OCI-LY1 (cell line): ENCODE results near the gene SNRK.

Experiments
- H2AFZ ChIP-seq: fragments of 200-600 bp; sonication (generic), shearing (Covaris generic); 2 replicates; pipeline ENCODE4 v1.6.0; 2014; ENCODE audit warnings: antibody characterized with exemption, mild to moderate bottlenecking, low read length
- H3F3A ChIP-seq: fragments of 200-600 bp; sonication (generic), shearing (Covaris generic); 2 replicates; pipeline ENCODE4 v1.6.0; 2014; ENCODE audit warnings: mild to moderate bottlenecking, antibody characterized with exemption, low read length, moderate library complexity; ENCODE audit not compliant: insufficient read depth
- H3K27ac ChIP-seq: fragments of 200-600 bp; sonication (generic); 2 replicates; pipeline ENCODE4 v1.5.1; 2014; ENCODE audit warnings: low read length, mixed run types, mild to moderate bottlenecking, low read depth; ENCODE audit not compliant: poor library complexity, severe bottlenecking
- H3K27me3 ChIP-seq: fragments of 200-600 bp; sonication (generic); 2 replicates; pipeline ENCODE4 v1.6.0; 2014; ENCODE audit warnings: antibody characterized with exemption, mild to moderate bottlenecking, low read length, moderate library complexity; ENCODE audit not compliant: insufficient read depth
- H3K36me3 ChIP-seq: fragments of 200-600 bp; sonication (generic); 2 replicates; pipeline ENCODE4 v1.6.1; 2014; ENCODE audit warnings: mild to moderate bottlenecking, antibody characterized with exemption, low read length, moderate library complexity, mixed read lengths; ENCODE audit not compliant: insufficient read depth
- H3K4me1 ChIP-seq: fragments of 200-600 bp; sonication (generic); 2 replicates; pipeline ENCODE4 v1.5.1; 2014; ENCODE audit warnings: mild to moderate bottlenecking, low read length, moderate library complexity; ENCODE audit not compliant: insufficient read depth, severe bottlenecking
- H3K4me2 ChIP-seq: fragments of 200-600 bp; sonication (generic), shearing (Covaris generic); 2 replicates; pipeline ENCODE4 v1.6.1; 2014; ENCODE audit warnings: low read length
- H3K4me3 ChIP-seq: fragments of 200-600 bp; sonication (generic); 2 replicates; pipeline ENCODE4 v1.5.1; 2014; ENCODE audit warnings: low read length, low read depth, mild to moderate bottlenecking, mixed read lengths; ENCODE audit not compliant: poor library complexity, severe bottlenecking
- H3K79me2 ChIP-seq: fragments of 200-600 bp; shearing (Covaris generic); 2 replicates; pipeline ENCODE4 v1.6.1; 2016; ENCODE audit warnings: mixed run types, low read length, mixed read lengths; ENCODE audit not compliant: insufficient read depth
- H3K9ac ChIP-seq: fragments of 200-600 bp; sonication (generic), shearing (Covaris generic); 2 replicates; pipeline ENCODE4 v1.6.1; 2014; ENCODE audit warnings: mild to moderate bottlenecking, low read length, mixed read lengths
- H3K9me2 ChIP-seq: fragments of 200-600 bp; sonication (generic), shearing (Covaris generic); 2 replicates; pipeline ENCODE4 v1.6.1; 2014; ENCODE audit warnings: low read depth, mild to moderate bottlenecking, low read length, mixed read lengths
- H3K9me3 ChIP-seq: fragments of 200-600 bp; shearing (Covaris generic); 2 replicates; pipeline ENCODE4 v1.6.1; 2014; ENCODE audit warnings: low read length, mixed read lengths
- H4K20me1 ChIP-seq: fragments of 200-600 bp; sonication (generic), shearing (Covaris generic); 2 replicates; pipeline ENCODE4 v1.6.0; 2016; ENCODE audit warnings: mild to moderate bottlenecking, low read length; ENCODE audit not compliant: insufficient read depth
- CTCF ChIP-seq: fragments of 200-600 bp; sonication (generic), shearing (Covaris generic); IDR thresholded peaks from 2 replicates; pipeline ENCODE4 v1.5.1; 2017; ENCODE audit warnings: mild to moderate bottlenecking, antibody characterized with exemption, low read length, moderate library complexity, mixed read lengths
- EZH2 ChIP-seq: fragments of 200-600 bp; sonication (generic), shearing (Covaris generic); IDR thresholded peaks from 2 replicates; pipeline ENCODE4 v1.8.0; 2017; ENCODE audit warnings: borderline replicate concordance, mixed run types, mild to moderate bottlenecking, antibody characterized with exemption, low read length, moderate library complexity, mixed read lengths

SNRK gene

DNA sequence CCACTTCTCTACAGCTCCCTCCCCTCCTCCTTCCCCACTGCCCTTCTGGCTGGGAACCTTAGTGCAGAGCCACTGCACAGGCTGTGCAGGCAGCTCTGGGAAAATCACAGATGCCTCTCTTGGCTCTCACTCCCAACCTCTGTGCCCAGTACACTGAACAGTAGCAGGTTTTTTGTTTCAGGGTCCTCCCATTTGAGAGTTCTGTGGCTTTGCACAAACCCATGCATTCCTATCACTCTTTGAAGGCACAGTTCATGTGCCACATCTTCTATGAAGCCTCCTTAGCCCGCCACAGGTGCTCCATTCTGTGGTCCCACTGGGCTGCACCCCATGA, 103.9 kb downstream of the SNRK start:
- no peaks in the 10 kb centered on the region for H4K20me1 ChIP-seq
- no peak overlapping the region for H2AFZ ChIP-seq
- H3K4me2 ChIP-seq = no peak overlapping the region
- H3K4me3 ChIP-seq = no peak overlapping the region
- no peak for TF ChIP-seq CTCF
- no peak for TF ChIP-seq EZH2
- peaks cover 8% of the 10 kb centered on the region for H3K4me1 ChIP-seq
- no peaks in the 10 kb centered on the region for H3K36me3 ChIP-seq
- no peaks in the 10 kb centered on the region for H3K27me3 ChIP-seq
- H3K27ac ChIP-seq = no peak overlapping the region
- H3K9me3 ChIP-seq = no peaks in the 10 kb centered on the region
- no peaks in the 10 kb centered on the region for H3K9me2 ChIP-seq
- no peaks in the 10 kb centered on the region for H3K79me2 ChIP-seq
- no peaks in the 10 kb centered on the region for H3F3A ChIP-seq
- no peak overlapping the region for H3K9ac ChIP-seq

DNA sequence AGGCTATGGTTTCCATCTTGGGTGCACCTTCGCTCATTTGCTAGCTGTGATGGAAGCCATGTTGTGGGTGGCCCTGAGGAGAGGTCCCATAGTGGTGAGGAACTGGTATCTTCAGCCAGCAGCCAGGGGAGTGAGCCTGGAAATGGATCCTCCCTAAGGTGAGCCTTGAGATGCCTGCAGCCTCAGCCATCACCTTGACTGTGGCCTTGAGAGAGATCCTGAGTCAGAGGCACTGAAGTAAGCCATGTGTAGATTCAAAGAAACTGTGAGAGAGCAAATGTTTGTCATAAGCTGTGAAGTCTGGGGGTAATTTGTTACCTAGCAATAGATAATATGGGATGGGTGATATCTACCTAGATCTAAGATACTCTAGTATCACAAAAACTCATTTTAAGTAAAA, 105.3 kb downstream of the SNRK start:
- Histone ChIP-seq H3F3A (no peaks in the 10 kb centered on the region), H3K4me2 (no peak overlapping the region), H3K4me3 (no peak overlapping the region), H3K27ac (no peak overlapping the region), H3K9ac (no peak overlapping the region), H4K20me1 (no peaks in the 10 kb centered on the region), H3K36me3 (no peaks in the 10 kb centered on the region), H3K9me2 (no peaks in the 10 kb centered on the region), H3K27me3 (no peaks in the 10 kb centered on the region), H3K9me3 (no peaks in the 10 kb centered on the region), H3K4me1 (peaks cover 8% of the 10 kb centered on the region), H3K79me2 (no peaks in the 10 kb centered on the region), H2AFZ (no peak overlapping the region)
- TF ChIP-seq EZH2 = no peak
- TF ChIP-seq CTCF = no peak

DNA sequence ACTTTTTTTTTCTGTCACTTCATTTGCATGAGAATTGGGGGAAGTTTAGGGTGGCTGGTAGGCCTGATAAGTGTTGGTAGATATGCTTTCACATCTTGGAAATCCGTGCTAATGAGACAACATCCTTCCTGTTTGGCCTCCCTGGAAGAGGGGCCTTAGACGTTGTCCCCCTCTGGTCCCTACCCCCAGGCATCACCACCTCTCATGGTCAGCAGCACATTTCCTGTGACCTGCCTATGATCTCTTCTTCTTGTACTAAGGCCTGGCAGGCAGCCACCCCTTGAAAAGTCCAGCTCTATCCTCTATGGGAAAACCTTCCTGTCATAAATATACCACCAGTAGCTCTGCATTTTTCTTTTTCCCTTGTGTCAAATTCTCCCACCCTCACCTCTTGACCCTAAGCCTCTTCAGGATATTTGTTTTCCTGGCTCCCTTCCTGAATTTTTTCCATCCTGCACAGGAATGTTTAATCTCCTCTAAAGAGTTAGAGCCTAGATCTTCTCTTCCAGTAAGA, 107.8 kb downstream of the SNRK start:
- no peaks in the 10 kb centered on the region for H3F3A ChIP-seq
- no peak overlapping the region for H3K4me2 ChIP-seq
- H3K79me2 ChIP-seq = no peaks in the 10 kb centered on the region
- no peaks in the 10 kb centered on the region for H3K9me2 ChIP-seq
- H4K20me1 ChIP-seq = no peaks in the 10 kb centered on the region
- no peak overlapping the region for H2AFZ ChIP-seq
- H3K4me1 ChIP-seq = peaks cover 8% of the 10 kb centered on the region
- no peak overlapping the region for H3K27ac ChIP-seq
- no peaks in the 10 kb centered on the region for H3K36me3 ChIP-seq
- no peak for TF ChIP-seq EZH2
- TF ChIP-seq CTCF = no peak
- no peak overlapping the region for H3K9ac ChIP-seq
- H3K27me3 ChIP-seq = no peaks in the 10 kb centered on the region
- no peak overlapping the region for H3K4me3 ChIP-seq
- H3K9me3 ChIP-seq = no peaks in the 10 kb centered on the region
